Activated T-cell treated with anti-CD3 and anti-CD28 coated beads, Interleukin-2, amount 50 U/mL, for 1 hour (primary cell): Measurements from ENCODE around the gene SYNPR.

Source experiments
- DNase-seq: peaks from one replicate; pipeline ENCODE4 v3.0.0-alpha.2; 2020

SYNPR gene

DNA sequence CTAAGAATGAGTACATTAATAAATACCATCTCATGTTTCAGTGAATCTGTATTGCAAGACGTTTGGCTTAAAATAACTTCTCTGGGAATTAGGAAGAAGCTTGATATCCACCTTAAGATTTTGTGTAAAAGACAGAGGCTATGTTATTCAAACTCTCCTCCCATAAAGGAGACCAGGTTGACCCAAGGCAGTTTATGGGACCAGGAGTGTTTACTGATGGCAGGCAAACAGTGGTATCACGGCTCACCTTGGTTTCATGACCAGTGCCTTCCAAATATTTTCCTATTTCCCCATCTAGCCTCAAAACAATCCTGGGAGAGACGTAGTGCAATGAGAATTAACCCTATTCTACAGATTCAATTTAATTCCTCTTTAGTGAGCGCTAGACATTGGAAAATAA lies 284.2 kb downstream of the SYNPR start:
- DNase-seq: no peak

- no peak for DNase-seq
These were observed 285.5 kb downstream of the SYNPR start for GRCh38 chr3:63563572-63563971.

- DNase-seq: no peak
These were observed 287.1 kb downstream of the SYNPR start for GRCh38 chr3:63565220-63565619.

- no peak for DNase-seq
These were observed 293.6 kb downstream of the SYNPR start for GRCh38 chr3:63571682-63572081.

- no peak for DNase-seq
These were observed 298.7 kb downstream of the SYNPR start for GRCh38 chr3:63576846-63577245.

DNA sequence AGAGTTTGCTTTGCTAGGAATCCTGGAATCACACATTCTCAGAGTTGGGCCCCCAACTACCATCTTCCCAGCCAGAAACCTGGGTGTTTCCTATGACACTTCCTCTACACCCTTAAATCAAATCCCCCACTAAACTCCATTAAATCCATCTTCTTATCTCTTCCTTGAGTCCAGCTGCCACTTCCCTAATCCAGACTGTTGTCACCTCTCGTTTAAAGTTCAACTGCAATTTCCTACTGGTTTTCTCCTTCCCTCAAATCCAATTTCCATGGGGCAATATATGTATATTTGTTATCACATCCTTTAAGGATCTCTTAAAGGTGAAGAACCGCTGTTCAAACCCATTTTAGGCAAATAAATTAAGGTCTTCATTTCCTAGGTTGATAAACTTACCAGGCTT lies 300.8 kb downstream of the SYNPR start:
- no peak for DNase-seq

GRCh38 chr3:63580151-63580550 lies 302.0 kb downstream of the SYNPR start:
- no peak for DNase-seq

GRCh38 chr3:63582943-63583500 lies 304.9 kb downstream of the SYNPR start:
- DNase-seq: no peak

- DNase-seq: no peak
These were observed 306.6 kb downstream of the SYNPR start for GRCh38 chr3:63584681-63585080.

GRCh38 chr3:63585927-63586326 lies 307.8 kb downstream of the SYNPR start:
- DNase-seq: no peak

DNA sequence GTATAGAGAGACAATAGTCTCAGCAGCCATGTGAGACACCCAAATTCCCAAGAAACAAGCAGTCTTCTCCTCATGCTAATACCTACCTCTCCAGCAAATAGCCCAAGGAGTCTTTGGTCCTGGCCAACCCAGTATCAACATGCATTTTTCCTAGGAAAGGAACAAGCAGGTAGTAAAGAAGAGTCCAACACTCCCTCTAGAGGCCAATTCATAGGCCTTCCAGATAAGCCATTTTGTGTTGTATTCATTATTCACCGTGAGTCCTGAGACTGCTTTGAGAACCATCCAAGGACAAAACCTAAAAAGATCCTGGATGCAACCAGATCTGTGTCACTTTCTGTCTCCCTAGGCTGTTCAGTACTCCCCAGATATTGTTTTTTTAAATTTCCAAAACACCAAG lies 310.8 kb downstream of the SYNPR start:
- no peak for DNase-seq

GRCh38 chr3:63593779-63594178 lies 315.7 kb downstream of the SYNPR start:
- DNase-seq: no peak

GRCh38 chr3:63595221-63595620 lies 317.1 kb downstream of the SYNPR start:
- DNase-seq: no peak

DNA sequence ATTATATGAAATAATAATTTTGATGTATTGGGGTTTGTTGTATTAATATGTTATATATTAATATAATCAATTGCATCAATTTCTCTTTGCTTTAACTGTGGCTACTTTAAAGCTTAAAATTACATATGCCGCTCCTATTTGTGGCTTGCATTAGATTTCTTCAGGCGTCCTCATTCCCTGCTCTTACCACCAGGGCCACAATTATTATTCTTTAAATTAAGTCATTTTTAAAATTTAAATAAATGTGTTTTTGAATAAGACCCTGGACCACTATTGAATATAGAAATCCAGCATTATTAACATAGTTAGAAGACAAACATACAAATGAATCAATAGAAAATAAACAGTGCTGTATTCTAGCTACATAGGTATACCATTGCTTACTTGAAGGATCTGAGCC lies 318.9 kb downstream of the SYNPR start:
- DNase-seq: no peak

- no peak for DNase-seq
These were observed 329.6 kb downstream of the SYNPR start for GRCh38 chr3:63607716-63608115.

- DNase-seq: no peak
These were observed 331.3 kb downstream of the SYNPR start for GRCh38 chr3:63609408-63609807.

- no peak for DNase-seq
These were observed 331.7 kb downstream of the SYNPR start for GRCh38 chr3:63609834-63610233.

GRCh38 chr3:63611382-63611781 lies 333.3 kb downstream of the SYNPR start:
- DNase-seq: no peak

DNA sequence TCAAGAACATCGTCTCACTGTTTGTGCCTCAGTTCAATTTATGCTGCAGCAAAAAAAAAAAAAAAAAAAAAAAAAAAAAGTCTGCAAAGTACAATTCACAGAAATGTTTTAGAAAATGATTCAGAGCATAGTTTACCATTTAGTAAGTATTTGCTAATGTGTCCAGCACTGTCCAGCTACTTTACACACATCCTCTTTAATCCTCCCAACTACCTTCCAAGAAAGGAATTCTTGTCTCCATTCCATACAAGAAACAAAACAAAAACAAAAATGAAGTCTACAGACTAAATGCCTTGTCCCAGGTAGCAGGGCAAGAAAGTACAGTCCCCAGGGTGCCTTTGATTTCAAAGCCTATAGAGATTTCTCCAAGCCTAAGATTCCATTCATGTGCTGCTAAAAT lies 335.5 kb downstream of the SYNPR start:
- DNase-seq: no peak

DNA sequence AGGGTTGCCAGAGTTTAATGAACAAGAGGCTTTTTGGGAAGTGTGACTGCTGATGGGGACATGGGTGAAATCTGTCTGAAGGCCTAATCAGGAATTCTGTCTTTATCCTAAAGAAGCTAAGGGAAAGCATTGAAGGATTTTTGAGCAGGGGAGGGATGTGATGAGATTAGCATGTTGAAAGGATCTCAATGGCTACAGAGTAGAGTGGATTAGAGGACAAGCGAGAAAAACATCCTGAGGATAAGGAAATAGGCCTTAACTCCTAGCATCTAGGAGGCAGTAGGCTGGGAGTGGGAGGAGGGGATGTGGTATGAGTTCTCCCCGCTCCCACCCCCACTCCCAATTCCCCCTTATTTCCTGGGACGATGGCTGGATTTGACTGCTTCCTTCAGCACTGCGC lies 339.3 kb downstream of the SYNPR start:
- no peak for DNase-seq

GRCh38 chr3:63624941-63625560 lies 346.9 kb downstream of the SYNPR start:
- no peak for DNase-seq

GRCh38 chr3:63631670-63632069 lies 353.6 kb downstream of the SYNPR start:
- no peak for DNase-seq

DNA sequence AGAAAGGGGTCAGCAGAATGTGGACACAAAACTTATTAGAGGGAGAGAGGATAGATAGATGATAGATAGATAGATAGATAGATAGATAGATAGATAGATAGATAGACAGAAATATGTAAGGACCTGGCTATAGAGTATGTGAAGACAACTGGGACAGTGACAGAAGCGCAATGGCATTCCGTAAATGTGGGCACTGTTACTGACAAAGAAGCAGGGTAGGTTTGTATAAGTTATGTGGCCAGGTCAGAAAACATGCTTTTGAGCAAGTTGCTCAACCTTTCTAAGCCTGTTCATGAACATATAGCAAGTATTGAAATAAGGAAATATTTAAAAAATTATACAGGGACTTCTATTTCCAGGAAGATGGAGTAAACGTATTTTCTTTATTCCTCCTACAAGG lies 357.1 kb downstream of the SYNPR start:
- DNase-seq: no peak

GRCh38 chr3:63639806-63640205 lies 361.7 kb downstream of the SYNPR start:
- DNase-seq: no peak

DNA sequence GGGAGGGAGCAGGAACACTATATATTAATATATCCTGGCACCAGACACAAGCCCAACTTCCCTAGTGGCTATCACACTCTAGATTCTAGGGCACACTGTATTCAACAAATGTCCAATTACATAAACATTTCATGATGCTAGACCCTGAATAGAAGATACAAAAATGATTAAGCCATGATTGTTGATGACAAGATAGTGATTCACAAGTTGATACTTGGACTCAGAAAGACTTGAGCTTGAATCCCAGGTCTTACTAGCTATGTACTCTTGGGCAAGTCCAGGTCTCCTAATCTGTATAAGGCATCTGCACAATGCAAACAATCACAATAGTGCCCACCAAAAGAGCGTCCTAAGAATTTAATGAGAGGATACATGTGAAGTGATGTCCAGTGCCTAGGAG lies 364.4 kb downstream of the SYNPR start:
- no peak for DNase-seq
